IMR-90 (cell line): ENCODE results near the gene GAR1. TPM values are rescaled to one million over a fixed set of nuclear protein-coding genes. Genes with fewer than 3 reads are reported as not detected.

Experiments used
- ATAC-seq: fragments of 200-7000 bp; cut with Tn5 transposase; 2 replicates; pipeline ENCODE4 v1.9.1; 2020; ENCODE audit warnings: low read depth, mild to moderate bottlenecking, moderate library complexity
- BruUV-seq: library from RNA; stranded (reverse); fragments of 400-500 nt; replicated peaks from 2 replicates; lab custom pipeline; 2021; lab: Mats Ljungman, UMichigan
- CTCF ChIA-PET: fragments of 300-600 bp; formaldehyde crosslinking; extraction: SDS; loops from one replicate; lab custom pipeline; 2021; ENCODE audit warnings: antibody characterized with exemption; lab: Yijun Ruan, JAX
- POLR2A ChIA-PET: fragments of 300-600 bp; sonication (Branson Sonifier 250); formaldehyde crosslinking; loops from one replicate; lab custom pipeline; 2022; ENCODE audit warnings: antibody characterized with exemption; ENCODE audit not compliant: unreplicated experiment; lab: Charles Lee
- DNase-seq: peaks from one replicate; pipeline ENCODE4 v3.0.0; 2013
- H2AFZ ChIP-seq: replicated peaks from 2 replicates; pipeline ENCODE3; 2013; ENCODE audit warnings: low read length, mild to moderate bottlenecking; ENCODE audit not compliant: poor library complexity
- H2AK5ac ChIP-seq: 2 replicates; pipeline ENCODE4 v1.6.1; 2013; ENCODE audit warnings: low read depth, low read length, inconsistent platforms
- H2AK9ac ChIP-seq: replicated peaks from 2 replicates; pipeline ENCODE3; 2013; ENCODE audit warnings: mild to moderate bottlenecking, low read depth, low read length, moderate library complexity; ENCODE audit not compliant: poor library complexity
- H2BK120ac ChIP-seq: 2 replicates; pipeline ENCODE4 v1.6.1; 2013; ENCODE audit warnings: low read depth, low read length, inconsistent platforms
- H2BK15ac ChIP-seq: 3 replicates; pipeline ENCODE4 v1.6.1; 2013; ENCODE audit warnings: low read depth, low read length, inconsistent platforms
- H2BK20ac ChIP-seq: 2 replicates; pipeline ENCODE4 v1.6.1; 2013; ENCODE audit warnings: low read depth, mild to moderate bottlenecking, inconsistent platforms, low read length, moderate library complexity
- H2BK5ac ChIP-seq: 2 replicates; pipeline ENCODE4 v1.6.1; 2013; ENCODE audit warnings: mild to moderate bottlenecking, low read depth, low read length, inconsistent platforms; ENCODE audit not compliant: poor library complexity, severe bottlenecking
- H3K14ac ChIP-seq: replicated peaks from 2 replicates; pipeline ENCODE4 v1.6.1; 2013; ENCODE audit warnings: low read depth, low read length, inconsistent platforms
- H3K18ac ChIP-seq: 2 replicates; pipeline ENCODE4 v1.6.1; 2013; ENCODE audit warnings: low read depth, low read length, control low read depth
- H3K23ac ChIP-seq: 2 replicates; pipeline ENCODE4 v1.6.1; 2013; ENCODE audit warnings: low read depth, low read length, inconsistent platforms
- H3K27ac ChIP-seq: 2 replicates; pipeline ENCODE4 v1.5.1; 2013; ENCODE audit warnings: mild to moderate bottlenecking, control low read depth, low read length; ENCODE audit not compliant: insufficient read depth
- H3K27me3 ChIP-seq: 2 replicates; pipeline ENCODE4 v1.6.1; 2013; ENCODE audit warnings: low read length; ENCODE audit not compliant: control insufficient read depth, insufficient read depth
- H3K36me3 ChIP-seq: 2 replicates; pipeline ENCODE4 v1.6.1; 2013; ENCODE audit warnings: low read length, mixed read lengths; ENCODE audit not compliant: control insufficient read depth, insufficient read depth
- H3K4ac ChIP-seq: 2 replicates; pipeline ENCODE4 v1.6.1; 2013; ENCODE audit warnings: low read depth, low read length, inconsistent platforms
- H3K4me1 ChIP-seq: 2 replicates; pipeline ENCODE4 v1.6.1; 2013; ENCODE audit warnings: low read length, mixed read lengths; ENCODE audit not compliant: control insufficient read depth, insufficient read depth
- H3K4me2 ChIP-seq: 2 replicates; pipeline ENCODE4 v1.6.1; 2013; ENCODE audit warnings: low read depth, mild to moderate bottlenecking, control low read depth, low read length, moderate library complexity
- H3K4me3 ChIP-seq: 2 replicates; pipeline ENCODE4 v1.5.1; 2013; ENCODE audit warnings: low read depth, mild to moderate bottlenecking, control low read depth, low read length, moderate library complexity; ENCODE audit not compliant: insufficient read depth
- H3K56ac ChIP-seq: 2 replicates; pipeline ENCODE4 v1.6.1; 2013; ENCODE audit warnings: low read length, inconsistent platforms; ENCODE audit not compliant: insufficient read depth; ENCODE audit errors: extremely low read depth
- H3K79me1 ChIP-seq, 2 experiments: 2 replicates each; pipeline ENCODE4 v1.6.1; 2013; ENCODE audit warnings: low read length in 2 of 2, inconsistent platforms in 1 of 2, low read depth in 1 of 2
- H3K9ac ChIP-seq: 2 replicates; pipeline ENCODE4 v1.6.1; 2013; ENCODE audit warnings: low read depth, low read length, control low read depth
- H3K9me1 ChIP-seq: 2 replicates; pipeline ENCODE4 v1.6.1; 2013; ENCODE audit warnings: low read length, inconsistent platforms; ENCODE audit not compliant: insufficient read depth
- H3K9me3 ChIP-seq: 2 replicates; pipeline ENCODE4 v1.6.1; 2013; ENCODE audit warnings: low read length; ENCODE audit not compliant: control insufficient read depth, insufficient read depth
- H4K20me1 ChIP-seq: 2 replicates; pipeline ENCODE4 v1.6.1; 2013; ENCODE audit warnings: low read length, inconsistent platforms; ENCODE audit not compliant: insufficient read depth
- H4K5ac ChIP-seq: 2 replicates; pipeline ENCODE4 v1.6.1; 2013; ENCODE audit warnings: mild to moderate bottlenecking, low read depth, low read length, control low read depth
- H4K8ac ChIP-seq, 2 experiments: 2 replicates each; pipeline ENCODE4 v1.6.1; 2013; ENCODE audit warnings: low read depth in 2 of 2, low read length in 2 of 2, control low read depth in 1 of 2, inconsistent platforms in 1 of 2
- H4K91ac ChIP-seq: 2 replicates; pipeline ENCODE4 v1.6.1; 2013; ENCODE audit warnings: low read depth, low read length, inconsistent platforms; ENCODE audit not compliant: insufficient read depth
- BHLHE40 ChIP-seq: fragments of 150-350 bp; IDR thresholded peaks from 2 replicates; pipeline ENCODE4 v1.6.1; 2016; ENCODE audit warnings: mild to moderate bottlenecking, low read depth, low read length
- CEBPB ChIP-seq: IDR thresholded peaks from 2 replicates; pipeline ENCODE4 v1.6.1; 2012; ENCODE audit warnings: low read depth, low read length, improper control_type of control experiment
- CHD1 ChIP-seq: IDR thresholded peaks from 2 replicates; pipeline ENCODE4 v1.6.1; 2012; ENCODE audit warnings: low read depth, low read length, improper control_type of control experiment
- MAFK ChIP-seq: IDR thresholded peaks from 2 replicates; pipeline ENCODE4 v1.6.1; 2012; ENCODE audit warnings: low read depth, low read length, improper control_type of control experiment
- MAZ ChIP-seq: IDR thresholded peaks from 2 replicates; pipeline ENCODE4 v1.6.1; 2012; ENCODE audit warnings: low read depth, mild to moderate bottlenecking, low read length, improper control_type of control experiment, moderate library complexity, borderline replicate concordance
- NFE2L2 ChIP-seq: fragments of 150-350 bp; IDR thresholded peaks from 2 replicates; pipeline ENCODE4 v1.6.1; 2016; ENCODE audit warnings: low read depth, mild to moderate bottlenecking, low read length
- POLR2A ChIP-seq: IDR thresholded peaks from 2 replicates; pipeline ENCODE4 v1.6.1; 2012; ENCODE audit warnings: mild to moderate bottlenecking, low read depth, low read length
- RAD21 ChIP-seq: IDR thresholded peaks from 2 replicates; pipeline ENCODE4 v1.6.1; 2012; ENCODE audit warnings: low read length, improper control_type of control experiment
- RCOR1 ChIP-seq: IDR thresholded peaks from 2 replicates; pipeline ENCODE4 v1.6.1; 2012; ENCODE audit warnings: mild to moderate bottlenecking, low read length, improper control_type of control experiment; ENCODE audit not compliant: insufficient replicate concordance
- RFX5 ChIP-seq: IDR thresholded peaks from 2 replicates; pipeline ENCODE4 v1.8.0; 2012; ENCODE audit warnings: low read depth, mild to moderate bottlenecking, low read length, moderate library complexity
- SMC3 ChIP-seq: fragments of 150-350 bp; IDR thresholded peaks from 2 replicates; pipeline ENCODE4 v1.6.1; 2016; ENCODE audit warnings: low read depth, mild to moderate bottlenecking, antibody characterized with exemption, low read length, moderate library complexity
- USF2 ChIP-seq: fragments of 150-350 bp; IDR thresholded peaks from 2 replicates; pipeline ENCODE4 v1.6.1; 2017; ENCODE audit warnings: mild to moderate bottlenecking, antibody characterized with exemption, low read length, low read depth
- WGBS, 2 experiments: methylation state at CpG; one replicate each; pipeline versions ENCODE4 v1.1.5 to v1.1.7; 2013; ENCODE audit warnings: missing lambda C conversion rate in 2 of 2; ENCODE audit not compliant: insufficient read length in 1 of 2; ENCODE audit errors: extremely low coverage in 2 of 2; 5-methylcytosine and 5-hydroxymethylcytosine counted together
- dilution Hi-C: fragments of 300-500 bp; cut with HindIII; formaldehyde crosslinking; loops from one replicate; pipeline ENCODE4 v1.14.3; 2018; ENCODE audit warnings: low sequenced_read_pairs; ENCODE audit not compliant: unreplicated experiment
- in situ Hi-C: fragments of 300-500 bp; cut with MboI; formaldehyde crosslinking; loops from 3 replicates; pipeline ENCODE4 v1.14.3; 2019; ENCODE audit warnings: low sequenced_read_pairs, inconsistent platforms, mixed read lengths
- intact Hi-C: fragments of 100-400 bp; cut with micrococcal nuclease; formaldehyde crosslinking; loops from 2 replicates; pipeline ENCODE4 v1.10.0; 2022
- polyA plus RNA-seq, 3 experiments: library from polyadenylated mRNA; depleted of rRNA; stranded (reverse); fragments of >200 nt; gene quantifications; 2 replicates each; pipeline ENCODE4 v1.2.3, GENCODE V29; 2012; ENCODE audit warnings: low replicate concordance in 1 of 3
- total RNA-seq: library from RNA; depleted of rRNA; stranded (reverse); fragments of >200 nt; gene quantifications from 2 replicates; pipeline ENCODE4 v1.2.3, GENCODE V29; 2012

GAR1 gene
- total and polyA plus RNA-seq, 2 of the 4 experiments (the other 2 are of a cell fraction) = 1.1 to 22.0 TPM

GRCh38 chr4:109872950-109873656 lies 57.5 kb downstream of the GAR1 start:
- H3K9me1 ChIP-seq = no peaks in the 10 kb centered on the region
- DNase-seq (no peak), ATAC-seq (no peak)
- no peak overlapping the region for H2BK20ac ChIP-seq
- dilution Hi-C loops (no loop called here), intact Hi-C loops (no loop called here), in situ Hi-C loops (no loop called here)
- H3K14ac ChIP-seq = no peak overlapping the region
- no peaks in the 10 kb centered on the region for H3K4me1 ChIP-seq
- BruUV-seq = no TSS peak
- H3K9me3 ChIP-seq = no peaks in the 10 kb centered on the region
- H3K27me3 ChIP-seq = no peaks in the 10 kb centered on the region
- no peaks in the 10 kb centered on the region for H3K79me1 ChIP-seq
- H2BK120ac ChIP-seq = no peak overlapping the region
- H2AK9ac ChIP-seq = no peak overlapping the region
- no peak overlapping the region for H3K56ac ChIP-seq
- no peak overlapping the region for H3K23ac ChIP-seq
- ChIA-PET CTCF (no interaction called here), POLR2A (no interaction called here)
- H4K20me1 ChIP-seq = no peaks in the 10 kb centered on the region
- H3K27ac ChIP-seq = no peak overlapping the region
- H3K4ac ChIP-seq = no peak overlapping the region
- no peak overlapping the region for H2BK15ac ChIP-seq
- H4K5ac ChIP-seq = no peak overlapping the region
- no peak overlapping the region for H2AK5ac ChIP-seq
- H2BK5ac ChIP-seq = no peak overlapping the region
- TF ChIP-seq RCOR1 (no peak), USF2 (no peak), CEBPB (no peak), CHD1 (no peak), MAFK (no peak), POLR2A (no peak), SMC3 (no peak), RAD21 (no peak), RFX5 (no peak), NFE2L2 (no peak), MAZ (no peak), BHLHE40 (no peak)
- no peak overlapping the region for H3K18ac ChIP-seq
- H2AFZ ChIP-seq = no peak overlapping the region
- no peak overlapping the region for H4K91ac ChIP-seq
- H3K4me3 ChIP-seq = no peak overlapping the region
- H3K36me3 ChIP-seq = no peaks in the 10 kb centered on the region
- no peak overlapping the region for H3K9ac ChIP-seq
- no CpG with 5 or more reads among the region's 6 CpGs for WGBS, 2 experiments
- no peak overlapping the region for H3K4me2 ChIP-seq
- H4K8ac ChIP-seq = no peak overlapping the region
